Measurements from ENCODE around the gene OVAAL. TPM values are rescaled to one million over a fixed set of nuclear protein-coding genes. Genes with fewer than 3 reads are reported as not detected.

The OVAAL gene
- not detected for polyA plus RNA-seq

DNA sequence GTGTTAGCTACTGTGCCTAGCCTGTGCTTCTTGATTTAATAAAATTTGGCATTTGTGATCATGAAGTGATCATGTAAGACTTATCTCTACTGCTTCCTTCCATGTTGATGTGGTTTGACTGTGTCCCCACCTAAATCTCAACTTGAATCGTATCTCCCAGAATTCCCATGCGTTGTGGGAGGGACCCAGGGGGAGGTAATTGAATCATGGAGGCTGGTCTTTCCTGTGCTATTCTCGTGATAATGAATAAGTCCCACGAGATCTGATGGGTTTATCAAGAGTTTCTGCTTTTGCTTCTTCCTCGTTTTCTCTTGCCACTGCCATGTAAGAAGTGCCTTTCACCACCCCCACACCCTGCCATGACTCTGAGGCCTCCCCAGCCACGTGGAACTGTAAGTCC, at the start of gene OVAAL:
OVAAL (plus strand) TSS at position 301 of the 400 bp plus-strand sequence.
- H3K9me3 Mint-ChIP-seq = peaks cover 0 to 6% (median 0%) of the 10 kb centered on the region in 3 donors
- no peaks in the 10 kb centered on the region for H3K36me3 Mint-ChIP-seq
- no peak within 1 kb of the TSS for H3K27ac Mint-ChIP-seq
- peaks cover 7% of the 10 kb centered on the region for H3K27me3 Mint-ChIP-seq
- H3K4me1 Mint-ChIP-seq = peaks cover 0 to 4% (median 0%) of the 10 kb centered on the region in 3 donors
- H3K4me3 Mint-ChIP-seq = no peak within 1 kb of the TSS

DNA sequence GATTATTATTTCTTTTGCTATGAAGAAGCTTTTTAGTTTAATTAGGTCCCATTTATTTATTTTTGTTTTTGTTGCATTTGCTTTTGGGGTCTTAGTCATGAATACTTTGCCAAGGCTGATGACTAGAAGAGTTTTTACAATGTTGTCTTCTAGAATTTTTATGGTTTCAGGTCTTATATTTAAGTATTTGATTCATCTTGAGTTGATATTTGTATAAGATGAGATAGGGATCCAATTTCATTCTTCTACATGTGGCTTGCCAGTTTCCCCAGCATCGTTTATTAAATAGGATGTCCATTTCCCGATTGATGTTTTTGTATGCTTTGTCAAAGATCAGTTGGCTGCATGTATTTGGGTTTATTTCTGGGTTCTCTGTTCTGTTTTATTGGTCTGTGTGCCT, 47.9 kb upstream of the OVAAL start:
- Mint-ChIP-seq H3K4me3 (no peak overlapping the region), H3K9me3 (no peaks in the 10 kb centered on the region), H3K4me1 (peaks cover 0 to 2% (median 2%) of the 10 kb centered on the region in 3 donors), H3K27ac (no peak overlapping the region), H3K27me3 (peaks cover 3% of the 10 kb centered on the region), H3K36me3 (no peaks in the 10 kb centered on the region)

DNA sequence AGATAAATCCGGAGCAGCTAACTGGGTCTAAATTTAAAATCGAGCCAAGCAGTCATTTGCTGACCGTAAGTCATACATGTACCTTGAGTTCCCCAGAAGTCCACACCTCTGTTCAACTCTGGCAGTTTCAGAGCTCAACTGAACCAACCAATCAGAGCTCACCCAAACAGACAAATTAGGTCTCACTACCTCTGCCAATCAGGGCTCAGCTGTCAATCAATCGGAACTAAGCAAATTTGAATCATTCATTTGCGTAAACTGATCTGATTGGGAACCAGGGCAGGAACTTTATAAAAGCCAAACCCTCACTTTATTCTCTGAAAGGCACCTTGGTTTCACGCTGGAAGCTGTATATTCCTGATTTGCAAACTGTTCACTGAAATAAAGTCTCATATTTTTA, 45.2 kb upstream of the OVAAL start:
- Mint-ChIP-seq H3K27ac (no peak overlapping the region), H3K4me1 (peaks cover 0 to 2% (median 0%) of the 10 kb centered on the region in 3 donors), H3K27me3 (peaks cover 3% of the 10 kb centered on the region), H3K9me3 (no peaks in the 10 kb centered on the region), H3K4me3 (no peak overlapping the region), H3K36me3 (no peaks in the 10 kb centered on the region)

DNA sequence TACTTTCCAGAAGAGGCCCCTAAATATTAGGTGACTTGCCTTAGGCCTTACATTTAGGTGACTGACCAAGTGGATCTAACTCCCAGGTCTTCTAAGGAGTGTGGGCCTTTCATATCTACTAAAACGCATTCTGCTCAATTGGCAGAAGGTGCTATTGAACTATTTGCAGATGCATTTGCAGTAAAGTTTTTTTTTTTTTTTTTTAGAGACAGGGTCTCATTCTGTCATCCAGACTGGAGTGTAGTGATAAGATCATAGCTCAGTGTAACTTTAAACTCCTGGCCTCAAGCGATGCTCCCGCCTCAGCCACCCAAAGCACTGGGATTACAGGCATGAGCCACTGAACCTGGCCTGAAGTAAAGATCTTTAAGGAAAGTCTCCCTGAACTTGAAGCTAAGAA, 43.4 kb upstream of the OVAAL start:
- Mint-ChIP-seq H3K27ac (no peak overlapping the region), H3K9me3 (no peaks in the 10 kb centered on the region), H3K36me3 (no peaks in the 10 kb centered on the region), H3K4me3 (no peak overlapping the region), H3K27me3 (peaks cover 1% of the 10 kb centered on the region), H3K4me1 (peaks cover 0 to 2% (median 0%) of the 10 kb centered on the region in 3 donors)

DNA sequence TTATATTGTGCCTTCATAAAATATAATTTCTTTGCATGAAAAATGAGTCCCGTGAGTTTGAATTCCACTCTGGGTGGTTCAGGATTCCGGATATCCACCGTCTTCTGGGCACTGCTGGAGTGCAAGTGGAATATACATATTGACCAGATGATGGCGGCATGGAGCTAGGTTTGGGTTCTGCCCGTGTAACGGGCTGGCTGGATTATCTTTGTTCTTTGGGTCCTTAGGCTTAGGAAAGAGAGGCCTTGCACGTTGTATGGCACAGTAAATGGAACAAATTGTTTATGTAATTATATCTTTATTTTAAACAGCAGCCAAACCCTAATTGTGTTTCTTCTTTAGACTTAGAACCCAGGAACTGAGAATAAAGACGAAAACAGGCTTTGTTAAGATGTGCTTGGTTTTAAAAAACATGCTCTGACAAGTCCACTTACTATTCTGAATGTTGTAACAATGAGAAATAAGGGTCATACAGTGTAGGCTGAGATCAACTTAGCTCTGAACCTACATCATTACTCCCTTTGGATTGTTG, 42.8 kb upstream of the OVAAL start:
- no peaks in the 10 kb centered on the region for H3K36me3 Mint-ChIP-seq
- H3K4me3 Mint-ChIP-seq = no peak overlapping the region
- no peak overlapping the region for H3K27ac Mint-ChIP-seq
- H3K4me1 Mint-ChIP-seq = peaks cover 0 to 2% (median 0%) of the 10 kb centered on the region in 3 donors
- no peaks in the 10 kb centered on the region for H3K9me3 Mint-ChIP-seq
- H3K27me3 Mint-ChIP-seq = no peaks in the 10 kb centered on the region

DNA sequence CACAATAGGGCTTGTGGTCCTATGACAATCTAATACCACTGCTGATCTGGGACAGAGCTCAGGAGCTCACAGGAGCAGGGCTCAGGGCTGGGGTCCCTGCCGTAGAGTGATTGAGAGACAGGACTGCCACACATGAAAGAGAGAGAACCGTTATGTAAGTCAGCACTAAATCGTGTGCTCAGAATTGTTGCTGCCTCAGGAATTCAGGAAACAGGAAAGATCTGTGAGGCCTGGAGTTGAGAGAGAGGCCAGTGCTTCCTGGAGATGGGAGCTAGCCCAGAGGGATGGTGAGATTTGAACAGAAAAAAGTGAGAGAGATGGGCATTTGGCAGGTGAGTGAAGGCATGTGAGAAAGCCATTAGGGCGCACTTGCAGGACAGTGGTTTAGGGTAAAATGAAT, 38.9 kb upstream of the OVAAL start:
- no peaks in the 10 kb centered on the region for H3K9me3 Mint-ChIP-seq
- no peak overlapping the region for H3K27ac Mint-ChIP-seq
- H3K4me1 Mint-ChIP-seq = peaks cover 0 to 4% (median 2%) of the 10 kb centered on the region in 3 donors
- H3K36me3 Mint-ChIP-seq = no peaks in the 10 kb centered on the region
- H3K27me3 Mint-ChIP-seq = no peaks in the 10 kb centered on the region
- H3K4me3 Mint-ChIP-seq = no peak overlapping the region

DNA sequence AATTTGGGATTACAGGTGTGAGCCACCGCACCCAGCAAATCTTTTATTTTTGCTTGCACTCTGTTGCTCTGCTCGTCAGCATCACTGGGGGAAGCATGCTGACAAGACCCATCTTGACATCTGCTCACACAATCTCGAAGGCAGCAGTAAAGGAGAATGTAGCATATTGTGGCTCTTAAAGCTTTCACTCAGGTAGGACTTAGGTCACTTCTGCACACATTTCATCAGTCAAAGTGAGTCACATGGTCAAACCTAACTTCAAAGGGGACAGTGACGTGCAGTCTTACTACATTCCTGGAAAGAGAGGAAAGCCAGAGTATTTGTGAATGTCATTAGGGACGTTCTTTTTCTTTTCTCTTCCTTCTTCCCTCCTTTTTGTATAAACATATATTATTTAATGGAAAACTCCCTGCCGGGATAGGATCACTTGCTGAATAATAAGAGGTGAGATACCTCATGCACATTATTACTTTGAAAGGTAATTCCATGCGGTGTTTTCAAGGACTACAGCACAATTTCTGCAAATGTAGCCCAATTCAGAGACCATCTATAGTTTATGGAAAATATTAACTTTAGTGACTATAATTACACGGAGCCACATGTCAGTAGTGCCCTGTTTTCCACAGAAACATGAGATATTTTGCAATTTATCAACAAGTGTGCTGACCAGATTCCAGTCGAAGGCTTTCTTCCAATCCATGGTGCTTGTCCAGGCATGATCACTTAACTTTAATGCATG, 37.1 kb upstream of the OVAAL start:
- Mint-ChIP-seq H3K27ac (no peak overlapping the region), H3K4me3 (no peak overlapping the region), H3K27me3 (no peaks in the 10 kb centered on the region), H3K4me1 (peaks cover 0 to 11% (median 5%) of the 10 kb centered on the region in 3 donors), H3K9me3 (no peaks in the 10 kb centered on the region), H3K36me3 (no peaks in the 10 kb centered on the region)

DNA sequence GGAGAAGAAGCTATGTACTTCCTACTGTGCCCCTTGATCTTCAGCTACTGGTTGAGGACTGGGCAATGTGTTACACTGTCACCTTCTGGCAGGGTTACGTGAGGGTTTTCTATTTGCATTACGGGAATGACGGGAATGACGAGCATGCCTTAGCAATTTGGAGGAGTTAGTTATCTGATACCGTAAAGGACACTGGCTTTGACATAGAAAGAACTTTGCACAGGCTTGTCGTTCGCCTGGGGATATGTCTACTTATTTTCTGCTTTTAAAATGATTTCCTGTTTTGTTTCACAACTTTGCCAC, 36.6 kb upstream of the OVAAL start:
- Mint-ChIP-seq H3K4me1 (peaks cover 0 to 11% (median 5%) of the 10 kb centered on the region in 3 donors), H3K36me3 (no peaks in the 10 kb centered on the region), H3K4me3 (no peak overlapping the region), H3K9me3 (no peaks in the 10 kb centered on the region), H3K27me3 (no peaks in the 10 kb centered on the region), H3K27ac (no peak overlapping the region)

DNA sequence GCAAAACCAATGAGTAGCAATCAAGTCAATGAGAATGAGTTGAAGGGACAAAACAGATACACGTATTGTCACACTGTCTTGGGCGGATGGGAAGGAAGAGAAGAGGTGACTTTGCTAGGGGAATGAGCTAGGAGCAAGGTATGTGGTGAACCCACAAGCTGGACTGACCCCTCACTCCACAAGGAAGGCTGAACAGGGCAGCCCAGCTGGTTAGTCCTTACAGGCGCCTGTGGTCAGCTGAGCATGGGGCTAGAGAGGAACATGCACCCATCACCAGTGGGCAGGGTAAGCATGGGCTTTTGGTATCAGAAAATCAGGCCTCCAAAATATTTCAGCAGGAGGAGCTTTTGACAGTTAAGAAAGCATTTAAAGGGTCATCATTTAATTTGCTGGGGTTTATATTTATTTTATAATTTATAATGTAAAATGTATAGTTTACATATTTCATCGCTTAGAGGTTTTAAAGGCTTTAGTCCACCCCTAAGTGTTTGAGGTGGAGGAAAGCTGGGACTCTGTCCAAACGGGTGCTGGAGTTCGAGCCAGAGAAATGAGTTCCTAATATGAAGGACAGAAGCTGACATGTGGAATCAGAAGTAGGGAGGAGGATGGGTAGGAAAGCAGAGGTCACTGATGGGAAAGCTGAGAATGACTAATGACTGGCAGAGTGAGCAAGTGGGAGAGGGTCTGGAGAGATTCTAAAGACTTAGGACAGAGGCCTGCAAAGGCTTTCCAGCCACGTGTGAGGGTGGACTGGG, 34.4 kb upstream of the OVAAL start:
- no peaks in the 10 kb centered on the region for H3K27me3 Mint-ChIP-seq
- peak overlapping the region in 1 of 3 donors; percentile 14 for H3K27ac Mint-ChIP-seq
- no peak overlapping the region for H3K4me3 Mint-ChIP-seq
- no peaks in the 10 kb centered on the region for H3K9me3 Mint-ChIP-seq
- no peaks in the 10 kb centered on the region for H3K36me3 Mint-ChIP-seq
- H3K4me1 Mint-ChIP-seq = peaks cover 0 to 11% (median 5%) of the 10 kb centered on the region in 3 donors

DNA sequence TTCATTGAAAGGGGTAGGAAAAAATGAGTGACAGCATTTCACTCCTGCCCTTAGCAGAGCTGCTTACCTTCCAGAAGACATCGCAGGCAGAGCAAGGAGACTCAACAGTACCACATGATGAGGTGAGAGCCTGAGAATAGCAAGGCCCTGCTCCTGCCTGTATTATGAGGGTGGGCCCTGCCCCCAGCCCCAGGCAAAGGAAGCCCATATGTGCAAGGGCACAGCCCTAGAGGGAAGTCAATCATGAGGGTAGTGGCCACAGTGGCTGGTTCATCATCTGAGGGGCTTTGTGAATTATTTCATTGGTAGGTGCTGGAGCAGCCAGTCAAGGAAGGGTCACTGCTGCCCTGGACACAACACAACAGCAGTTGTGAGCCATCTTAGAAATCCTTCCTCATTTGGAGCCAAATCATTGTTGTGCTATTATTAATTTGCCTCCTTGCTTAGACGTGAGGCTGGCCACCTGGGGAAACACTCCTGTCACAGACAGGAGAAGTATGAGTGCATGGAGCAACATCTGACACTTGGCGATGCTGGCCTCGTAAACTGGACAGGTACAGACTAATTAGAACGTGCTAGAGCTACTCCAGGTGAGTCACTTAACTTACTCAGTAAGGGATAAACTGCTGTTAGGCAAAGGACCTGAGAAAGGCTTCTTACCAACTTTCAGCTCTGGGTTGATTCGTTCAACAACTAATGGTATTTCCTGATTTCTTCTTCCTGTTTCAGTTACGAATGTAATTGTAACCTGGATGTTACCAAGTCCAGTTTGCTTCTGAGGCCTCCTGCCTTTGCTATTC, 33.6 kb upstream of the OVAAL start:
- peaks cover 0 to 11% (median 5%) of the 10 kb centered on the region in 3 donors for H3K4me1 Mint-ChIP-seq
- H3K27me3 Mint-ChIP-seq = no peaks in the 10 kb centered on the region
- peak overlapping the region in 2 of 3 donors; percentile 41 to 62 for H3K27ac Mint-ChIP-seq
- H3K36me3 Mint-ChIP-seq = no peaks in the 10 kb centered on the region
- H3K9me3 Mint-ChIP-seq = no peaks in the 10 kb centered on the region
- peak overlapping the region in 3 of 4 donors; percentile 23 to 61 (median 36) for H3K4me3 Mint-ChIP-seq

DNA sequence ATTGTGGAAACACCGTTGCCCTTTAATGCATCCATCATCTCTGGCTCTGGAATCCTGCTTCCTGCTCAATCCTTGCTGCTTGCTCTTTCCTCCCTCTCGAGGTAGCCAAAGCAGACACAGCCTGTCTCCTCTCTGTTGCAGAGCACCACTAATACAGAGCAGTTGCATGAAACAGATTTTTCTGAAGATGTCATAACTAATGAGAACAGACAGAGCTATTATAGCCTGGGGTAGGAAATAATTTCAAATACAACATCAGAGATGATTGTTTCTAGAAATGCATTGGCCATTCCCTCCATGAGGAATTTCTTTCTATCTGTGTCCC, 33.1 kb upstream of the OVAAL start:
- no peaks in the 10 kb centered on the region for H3K36me3 Mint-ChIP-seq
- peak overlapping the region in 2 of 3 donors; percentile 41 to 62 for H3K27ac Mint-ChIP-seq
- no peaks in the 10 kb centered on the region for H3K9me3 Mint-ChIP-seq
- H3K27me3 Mint-ChIP-seq = no peaks in the 10 kb centered on the region
- peak overlapping the region in 3 of 4 donors; percentile 23 to 61 (median 36) for H3K4me3 Mint-ChIP-seq
- H3K4me1 Mint-ChIP-seq = peaks cover 0 to 11% (median 5%) of the 10 kb centered on the region in 3 donors

DNA sequence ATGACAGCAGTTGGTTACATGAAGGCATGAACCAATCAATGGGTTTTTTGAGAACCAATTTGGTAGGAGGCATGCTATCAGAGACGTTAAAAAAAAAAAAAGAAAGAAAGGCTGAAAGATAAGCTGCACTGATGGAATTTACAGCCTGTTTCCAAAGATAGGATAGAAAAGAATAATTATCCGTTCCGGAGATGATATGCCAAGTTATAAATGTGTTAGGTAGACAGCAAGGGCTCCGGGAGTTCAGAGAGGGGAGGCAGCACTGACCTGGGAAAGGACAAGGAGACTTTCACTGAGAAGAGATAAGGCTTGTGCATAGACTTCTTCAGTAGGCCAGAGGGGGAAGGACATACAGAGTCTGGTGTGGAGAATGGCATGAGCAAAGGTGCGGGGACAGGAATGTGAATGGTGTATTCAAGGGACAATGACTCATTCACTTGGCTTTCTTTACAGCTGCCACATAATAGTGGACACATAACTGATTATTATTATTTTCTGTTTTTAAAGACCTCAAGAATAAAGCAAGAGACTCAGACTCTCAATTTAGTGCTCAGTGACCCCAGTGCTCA, 31.6 kb upstream of the OVAAL start:
- H3K36me3 Mint-ChIP-seq = no peaks in the 10 kb centered on the region
- no peak overlapping the region for H3K4me3 Mint-ChIP-seq
- no peaks in the 10 kb centered on the region for H3K27me3 Mint-ChIP-seq
- H3K9me3 Mint-ChIP-seq = no peaks in the 10 kb centered on the region
- H3K27ac Mint-ChIP-seq = peak overlapping the region in 1 of 3 donors; percentile 6
- H3K4me1 Mint-ChIP-seq = peaks cover 0 to 11% (median 5%) of the 10 kb centered on the region in 3 donors

DNA sequence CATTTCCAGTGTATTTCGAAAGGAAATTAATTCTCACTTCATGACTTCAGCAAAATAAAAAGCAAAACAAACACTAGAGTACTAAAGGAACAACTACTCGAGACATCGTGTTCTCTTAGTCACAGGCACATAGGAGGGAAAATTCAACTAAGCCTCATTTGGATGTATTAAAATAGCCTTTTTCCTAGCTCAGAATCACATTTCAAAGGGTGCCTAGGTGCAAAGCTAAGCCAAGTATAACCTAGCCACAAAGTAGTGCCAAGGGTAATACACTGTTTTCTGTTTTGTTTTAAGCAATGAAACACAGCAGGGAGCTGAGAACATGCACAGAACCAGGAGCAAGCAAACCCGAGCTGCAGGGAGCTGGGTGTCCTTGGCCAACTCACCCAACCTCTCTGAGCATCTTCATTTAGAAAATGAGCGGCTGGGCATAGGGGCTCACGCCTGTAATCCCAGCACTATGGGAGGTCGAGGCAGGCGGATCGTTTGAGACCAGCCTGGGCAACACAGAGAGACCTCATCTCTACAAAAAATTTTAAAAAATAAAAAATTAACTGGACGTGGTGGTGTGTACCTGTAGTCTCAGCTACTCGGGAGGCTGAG, 29.8 kb upstream of the OVAAL start:
- Mint-ChIP-seq H3K9me3 (no peaks in the 10 kb centered on the region), H3K4me3 (no peak overlapping the region), H3K27me3 (no peaks in the 10 kb centered on the region), H3K36me3 (no peaks in the 10 kb centered on the region), H3K27ac (no peak overlapping the region), H3K4me1 (peaks cover 0 to 15% (median 6%) of the 10 kb centered on the region in 3 donors)

DNA sequence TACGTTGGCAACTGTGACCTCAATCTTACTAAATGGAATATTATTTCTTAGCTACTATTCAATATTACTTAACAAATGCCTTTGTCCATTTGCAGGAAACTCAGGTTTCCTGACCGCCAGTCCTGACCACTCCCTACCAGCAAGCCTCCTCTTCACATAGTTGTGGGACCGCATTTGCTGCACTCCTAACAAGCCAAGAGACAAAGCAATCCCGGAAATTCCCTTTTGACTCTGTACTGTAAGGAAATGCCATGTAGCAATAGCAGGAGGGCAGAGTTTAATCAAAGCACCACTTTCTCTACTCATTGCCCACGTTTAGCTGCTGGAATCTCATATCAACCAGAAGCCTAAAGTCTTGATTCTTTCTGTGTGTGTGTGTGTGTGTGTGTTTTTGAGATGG, 28.3 kb upstream of the OVAAL start:
- Mint-ChIP-seq H3K9me3 (no peaks in the 10 kb centered on the region), H3K4me1 (peaks cover 0 to 6% (median 3%) of the 10 kb centered on the region in 3 donors), H3K4me3 (no peak overlapping the region), H3K27me3 (peaks cover 2% of the 10 kb centered on the region), H3K36me3 (no peaks in the 10 kb centered on the region), H3K27ac (no peak overlapping the region)

Measured in IgD-negative memory B cell (primary cell).